ENCODE results near the gene AKR1B15. TPM values are rescaled to one million over a fixed set of nuclear protein-coding genes. Genes with fewer than 3 reads are reported as not detected.

AKR1B15 gene
- polyA plus RNA-seq, 1 experiment: 0.10 TPM

Other genes starting within 250 kb of the AKR1B15 start
- gene SLC35B4, start 232.2 kb upstream of the AKR1B15 start, polyA plus RNA-seq (2011; rRNA removed): 26.1 and 27.9 TPM in 2 replicates
- gene AKR1B1, start 90.0 kb upstream of the AKR1B15 start, polyA plus RNA-seq (2011; rRNA removed): 337 and 347 TPM in 2 replicates
- gene AKR1B10, start 21.5 kb upstream of the AKR1B15 start, polyA plus RNA-seq (2011; rRNA removed): 2.2 and 7.3 TPM in 2 replicates
- gene BPGM, start 97.7 kb downstream of the AKR1B15 start, polyA plus RNA-seq (2011; rRNA removed): 31.2 and 43.1 TPM in 2 replicates
- gene CALD1, start 230.5 kb downstream of the AKR1B15 start, polyA plus RNA-seq (2011; rRNA removed): 578 and 804 TPM in 2 replicates

Measured in AG04450 (cell line).